HG03354 (cell line): ENCODE results near the gene MFRP.

Source experiments
- ATAC-seq: cut with Tn5 transposase; IDR thresholded peaks from one replicate; pipeline ENCODE4 v1.9.1; 2021; ENCODE audit warnings: mild to moderate bottlenecking; ENCODE audit not compliant: unreplicated experiment, poor library complexity, severe bottlenecking

MFRP gene

GRCh38 chr11:119373921-119374631, 27.6 kb upstream of the MFRP start:
- no peak for ATAC-seq

- no peak for ATAC-seq
These were observed 26.8 kb upstream of the MFRP start for GRCh38 chr11:119373059-119373920.

GRCh38 chr11:119372260-119373058, 26.0 kb upstream of the MFRP start:
- ATAC-seq, result no peak

- ATAC-seq, result no peak
These were observed 25.3 kb upstream of the MFRP start for GRCh38 chr11:119371778-119372182.

DNA sequence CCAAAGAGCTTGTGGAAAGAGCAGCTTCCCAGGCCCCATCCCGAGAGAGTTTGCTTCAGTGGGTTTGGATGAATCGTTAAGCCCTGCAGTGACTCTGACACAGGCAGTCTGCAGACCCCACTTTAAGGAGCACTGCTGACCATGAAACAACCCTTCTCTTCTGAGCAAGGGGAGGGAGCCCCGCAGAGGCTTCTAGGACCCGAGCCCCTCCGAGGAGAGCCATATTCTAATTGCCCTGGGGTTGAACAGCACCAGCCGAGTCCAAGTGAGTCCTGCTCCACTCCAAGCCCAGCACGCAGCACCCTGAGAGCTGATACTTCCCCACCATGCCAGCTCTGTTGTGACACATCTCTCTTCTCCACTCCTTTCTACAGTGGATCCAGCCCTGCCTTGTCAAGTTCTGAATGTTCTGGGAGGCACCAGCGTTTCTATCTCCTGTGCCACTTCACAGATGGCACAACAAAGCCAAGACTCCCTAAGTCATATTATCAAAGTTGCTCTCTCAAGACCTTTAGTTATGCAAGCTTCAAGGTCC, 24.6 kb upstream of the MFRP start:
- no peak for ATAC-seq

DNA sequence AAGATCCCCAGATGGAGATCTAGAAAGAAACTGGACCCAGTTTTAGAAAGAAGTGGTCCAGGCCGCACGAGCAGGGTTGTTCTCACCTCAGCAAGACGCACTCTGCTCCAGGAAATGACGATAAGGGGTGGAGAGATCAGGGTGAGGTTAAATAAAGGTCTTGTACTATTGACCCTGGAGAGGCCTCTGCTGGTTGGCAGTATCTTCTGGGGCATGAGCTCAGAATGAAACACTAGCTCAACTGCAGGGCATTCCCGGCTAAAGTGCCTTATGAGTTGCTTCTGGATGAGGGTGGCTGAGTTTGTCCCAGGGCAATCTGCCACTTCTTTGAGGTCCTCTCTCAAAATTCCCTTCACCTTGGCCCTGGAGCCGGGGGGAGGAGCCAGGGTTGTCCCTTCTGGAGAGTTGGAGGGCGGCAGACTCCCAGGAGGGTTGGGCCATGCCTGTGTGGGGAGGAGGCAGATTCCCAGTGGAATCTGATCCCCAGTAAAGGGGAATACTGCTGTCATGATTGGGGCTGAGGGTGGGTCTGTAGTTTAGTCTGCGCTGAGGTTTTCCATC, 24.1 kb upstream of the MFRP start:
- no peak for ATAC-seq

DNA sequence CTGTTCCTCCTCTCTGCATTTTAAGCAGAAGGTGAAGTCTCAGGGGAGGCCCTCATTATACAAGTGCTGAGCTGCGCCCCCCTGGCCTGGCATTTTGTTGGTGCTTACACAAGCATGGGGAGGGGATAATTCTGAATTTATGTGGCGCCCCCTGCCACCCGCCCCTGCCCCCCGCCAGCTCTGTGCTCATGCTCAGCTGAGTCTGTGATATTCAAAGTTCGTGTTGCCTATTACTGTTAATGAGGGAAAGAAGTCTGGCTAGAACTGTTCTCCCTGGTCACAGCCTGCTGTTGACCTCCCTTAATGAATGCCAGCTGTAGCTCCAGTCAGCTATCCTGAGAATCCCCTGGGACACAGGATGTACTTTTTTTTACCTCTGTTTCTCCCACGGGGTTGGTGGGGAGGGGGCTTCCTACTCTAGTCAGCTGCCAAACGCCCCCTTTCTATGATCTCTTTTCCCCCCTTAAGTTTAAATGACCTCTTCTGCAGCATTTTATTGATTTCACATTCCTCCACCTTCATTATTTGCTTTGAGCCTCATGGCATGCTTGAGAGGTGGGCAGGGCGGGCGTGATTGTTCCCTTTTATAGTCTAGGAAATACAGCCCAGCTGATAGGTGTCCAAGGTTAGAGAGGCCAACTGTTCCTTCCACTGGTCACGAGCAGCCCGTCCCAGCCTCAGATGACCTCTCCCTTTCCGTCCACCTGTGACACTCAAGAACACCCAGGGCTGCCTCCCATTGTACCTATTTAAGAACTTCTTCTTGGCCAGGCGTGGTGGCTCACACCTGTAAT, 22.8 kb upstream of the MFRP start:
- ATAC-seq, result no peak

GRCh38 chr11:119368121-119369034, 21.9 kb upstream of the MFRP start:
- ATAC-seq, result no peak

- no peak for ATAC-seq
These were observed 21.2 kb upstream of the MFRP start for GRCh38 chr11:119367661-119368120.

DNA sequence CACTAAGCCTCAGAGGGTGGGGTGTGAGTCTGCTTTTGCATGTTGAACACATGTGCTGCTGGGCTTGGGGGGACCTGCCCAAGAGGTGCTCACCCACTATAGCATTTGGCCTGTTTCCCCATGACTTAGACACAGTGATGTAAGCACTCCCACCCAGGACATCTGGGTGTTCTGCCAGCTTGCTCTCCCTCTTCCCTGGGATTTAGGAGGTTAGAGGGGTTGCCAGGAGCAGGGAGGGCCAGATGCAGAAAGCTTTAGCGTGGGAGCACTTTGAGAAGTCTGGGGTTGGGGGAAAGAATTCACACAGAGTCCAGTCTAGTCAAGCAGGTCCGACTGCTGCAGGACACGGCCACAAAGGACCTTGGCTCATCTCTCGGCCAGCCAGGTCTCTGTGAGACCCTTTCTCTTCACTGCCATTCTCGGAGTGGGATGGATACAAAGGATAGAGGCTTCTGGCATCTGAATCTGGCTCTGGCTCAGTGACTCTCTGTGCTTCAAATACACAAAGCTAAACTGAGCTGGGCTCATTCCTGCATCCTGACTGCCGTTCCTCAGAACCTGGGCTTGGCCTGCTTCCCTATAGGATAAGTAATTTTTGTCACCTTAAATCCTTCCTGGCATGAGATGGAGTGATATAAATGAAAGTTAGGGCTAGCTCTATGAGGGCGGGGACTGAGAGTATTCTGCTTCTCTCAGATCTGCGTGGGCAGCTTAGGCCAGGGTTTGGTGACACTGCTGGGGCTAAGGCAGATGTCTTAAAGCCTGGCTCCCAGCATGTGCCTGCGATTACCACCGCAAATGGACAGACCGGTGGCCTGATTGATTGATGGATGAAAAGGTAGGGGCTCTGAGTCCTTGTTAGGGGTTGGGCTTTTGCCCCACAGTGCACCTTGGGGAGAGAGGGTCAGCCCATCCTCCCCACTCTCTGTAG, 20.4 kb upstream of the MFRP start:
- ATAC-seq, result no peak

GRCh38 chr11:119365071-119365591, 18.6 kb upstream of the MFRP start:
- ATAC-seq, result no peak

- ATAC-seq, result no peak
These were observed 17.5 kb upstream of the MFRP start for GRCh38 chr11:119363851-119364590.

- no peak for ATAC-seq
These were observed 16.8 kb upstream of the MFRP start for GRCh38 chr11:119363081-119363850.

GRCh38 chr11:119362741-119363080, 16.2 kb upstream of the MFRP start:
- no peak for ATAC-seq

DNA sequence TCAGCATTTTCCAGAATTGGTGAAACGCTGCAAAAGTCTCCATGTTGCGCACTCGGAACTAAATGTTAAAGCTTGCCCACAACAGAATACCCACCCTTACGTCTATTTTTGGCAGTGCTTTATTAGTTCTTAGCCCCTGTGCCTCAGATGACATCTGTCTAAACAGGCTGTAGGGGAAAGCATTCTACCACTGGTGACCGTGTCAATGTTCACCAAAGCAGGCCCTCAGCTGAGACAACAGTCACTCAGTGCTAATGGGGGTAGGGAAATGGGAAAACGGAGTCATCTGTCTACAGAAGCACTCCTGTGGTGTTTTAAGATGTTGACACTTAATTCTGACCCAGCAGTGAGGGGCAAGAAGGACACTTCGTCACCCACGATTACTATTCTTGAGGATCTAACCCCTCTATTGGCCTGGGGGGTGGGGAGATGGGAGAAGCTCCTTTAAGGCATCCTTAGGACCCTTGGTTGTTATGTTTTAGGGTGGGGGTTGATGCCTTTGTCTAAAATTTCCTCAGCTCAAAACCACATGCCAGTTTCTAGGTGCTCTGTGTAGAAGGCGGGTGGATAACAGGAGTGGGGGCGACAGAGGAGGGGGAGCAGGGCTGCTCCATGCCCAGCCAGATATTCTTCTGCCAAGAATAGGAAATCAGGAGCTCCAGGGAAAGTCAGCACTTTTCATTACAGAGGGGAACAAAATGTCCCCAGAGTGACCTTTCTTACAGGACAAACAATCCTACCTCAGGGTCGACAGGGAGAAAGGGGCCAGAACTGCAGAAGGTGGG, 15.6 kb upstream of the MFRP start:
- ATAC-seq, result no peak
